ENCODE results near the gene HNRNPF.
"Not testable (repeated sequence)": the region's sequence is repeated elsewhere in the genome, so short reads cannot be mapped to it uniquely, and the experiment has no call there.

HNRNPF gene

DNA sequence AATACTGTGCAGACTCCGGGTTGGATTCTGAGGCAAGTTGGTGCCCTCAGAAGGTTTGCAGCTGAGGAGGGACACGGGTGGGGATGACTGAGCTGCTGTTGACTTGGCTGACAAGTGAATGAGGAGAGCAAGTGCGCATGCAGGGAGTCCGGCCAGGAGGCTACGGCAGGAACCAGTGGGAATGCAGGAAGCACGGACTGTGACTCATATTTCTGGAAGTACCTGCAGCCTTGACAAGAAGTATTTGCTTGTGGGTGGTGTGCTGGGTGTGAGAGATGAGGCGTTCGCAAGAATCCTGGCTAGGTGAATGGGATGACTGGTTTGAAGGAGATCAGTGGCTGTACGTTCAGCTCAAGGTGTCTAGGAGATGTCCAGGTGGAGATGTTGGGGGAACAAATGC lies 68.4 kb downstream of the HNRNPF start:
- no peak overlapping the region for H3K4me3 ChIP-seq (ENCODE audit: low read depth, low read length)
- TF ChIP-seq, protein P1, sequence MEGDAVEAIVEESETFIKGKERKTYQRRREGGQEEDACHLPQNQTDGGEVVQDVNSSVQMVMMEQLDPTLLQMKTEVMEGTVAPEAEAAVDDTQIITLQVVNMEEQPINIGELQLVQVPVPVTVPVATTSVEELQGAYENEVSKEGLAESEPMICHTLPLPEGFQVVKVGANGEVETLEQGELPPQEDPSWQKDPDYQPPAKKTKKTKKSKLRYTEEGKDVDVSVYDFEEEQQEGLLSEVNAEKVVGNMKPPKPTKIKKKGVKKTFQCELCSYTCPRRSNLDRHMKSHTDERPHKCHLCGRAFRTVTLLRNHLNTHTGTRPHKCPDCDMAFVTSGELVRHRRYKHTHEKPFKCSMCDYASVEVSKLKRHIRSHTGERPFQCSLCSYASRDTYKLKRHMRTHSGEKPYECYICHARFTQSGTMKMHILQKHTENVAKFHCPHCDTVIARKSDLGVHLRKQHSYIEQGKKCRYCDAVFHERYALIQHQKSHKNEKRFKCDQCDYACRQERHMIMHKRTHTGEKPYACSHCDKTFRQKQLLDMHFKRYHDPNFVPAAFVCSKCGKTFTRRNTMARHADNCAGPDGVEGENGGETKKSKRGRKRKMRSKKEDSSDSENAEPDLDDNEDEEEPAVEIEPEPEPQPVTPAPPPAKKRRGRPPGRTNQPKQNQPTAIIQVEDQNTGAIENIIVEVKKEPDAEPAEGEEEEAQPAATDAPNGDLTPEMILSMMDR (IDR thresholded peaks at IDR 0.05; ENCODE audit: low read depth, low read length), result no peak

DNA sequence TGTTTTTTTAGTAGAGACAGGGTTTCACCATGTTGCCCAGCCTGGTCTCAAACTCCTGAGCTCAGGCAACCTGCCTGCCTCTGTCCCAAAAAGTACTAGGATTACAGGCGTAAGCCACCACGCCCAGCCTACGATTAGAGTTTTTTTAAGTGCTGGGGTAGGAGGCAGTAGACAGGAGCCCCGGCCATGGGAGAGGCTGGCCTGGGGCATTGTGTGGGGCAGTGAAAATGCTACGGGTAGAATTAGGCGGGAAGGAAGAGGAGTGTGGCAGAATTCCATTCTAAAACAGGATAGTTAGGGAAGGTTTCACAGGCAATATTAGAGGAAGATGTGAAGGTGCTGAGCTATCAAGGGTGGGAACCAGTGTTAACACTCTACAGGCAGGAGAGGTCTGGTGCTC lies 68.9 kb downstream of the HNRNPF start:
- TF ChIP-seq, protein P1 (IDR thresholded peaks at IDR 0.05; ENCODE audit: low read depth, low read length), result no peak
- H3K4me3 ChIP-seq (ENCODE audit: low read depth, low read length), result no peak overlapping the region

DNA sequence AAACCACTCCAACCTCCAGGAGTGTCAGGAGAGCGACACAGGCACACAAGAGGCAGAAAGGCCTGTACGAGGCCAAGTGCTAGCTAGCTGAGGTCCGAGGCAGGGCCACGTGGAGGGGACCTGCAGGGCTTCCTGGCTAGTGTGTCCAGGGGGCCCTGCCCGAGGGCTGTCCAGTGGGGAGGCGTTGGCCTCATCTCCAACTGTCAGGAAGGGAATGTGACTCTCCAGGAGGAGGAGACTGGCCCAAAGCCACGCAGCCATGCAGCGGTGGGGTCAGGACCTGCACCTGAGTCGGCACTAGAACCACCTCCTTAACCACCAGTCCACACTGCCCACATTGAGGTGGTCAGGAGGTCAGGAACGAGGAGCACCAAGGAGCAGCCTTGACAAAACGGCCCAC lies 69.8 kb downstream of the HNRNPF start:
- no peak overlapping the region for H3K4me3 ChIP-seq (ENCODE audit: low read depth, low read length)
- TF ChIP-seq, protein P1 (IDR thresholded peaks at IDR 0.05; ENCODE audit: low read depth, low read length), result no peak

DNA sequence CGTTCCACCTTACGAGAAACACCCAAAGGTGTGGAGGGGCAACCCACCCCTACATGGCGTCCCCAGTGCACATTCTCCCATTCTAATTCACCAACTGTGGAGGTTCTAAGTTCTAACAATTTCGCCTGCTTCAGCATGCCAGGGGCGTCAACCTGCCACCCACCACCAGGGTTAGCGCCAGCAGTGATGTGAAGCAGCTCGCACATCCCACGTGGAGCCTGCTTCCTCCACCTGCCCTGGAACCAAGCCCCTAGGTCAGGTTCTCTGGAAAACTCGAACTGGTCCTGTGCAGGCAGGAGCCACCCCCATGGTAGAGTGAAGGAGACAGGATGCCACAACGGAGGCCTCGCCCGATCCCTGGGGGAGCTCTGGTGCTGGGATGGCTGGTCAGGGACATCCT lies 70.9 kb downstream of the HNRNPF start:
- TF ChIP-seq, protein P1 (IDR thresholded peaks at IDR 0.05; ENCODE audit: low read depth, low read length), result no peak

DNA sequence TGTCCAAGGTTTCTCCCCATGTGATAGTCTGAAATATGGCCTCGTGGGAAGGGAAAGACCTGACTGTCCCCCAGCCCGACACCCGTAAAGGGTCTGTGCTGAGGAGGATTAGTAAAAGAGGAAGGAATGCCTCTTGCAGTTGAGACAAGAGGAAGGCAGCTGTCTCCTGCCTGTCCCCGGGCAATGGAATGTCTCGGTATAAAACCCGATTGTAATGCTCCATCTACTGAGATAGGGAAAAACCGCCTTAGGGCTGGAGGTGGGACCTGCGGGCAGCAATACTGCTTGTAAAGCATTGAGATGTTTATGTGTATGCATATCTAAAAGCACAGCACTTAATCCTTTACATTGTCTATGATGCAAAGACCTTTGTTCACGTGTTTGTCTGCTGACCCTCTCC lies 71.5 kb downstream of the HNRNPF start:
- not testable (repeated sequence) for H3K4me3 ChIP-seq (ENCODE audit: low read depth, low read length)

More for the DNA sequence above, 70.9 kb downstream of the HNRNPF start:
- no peak overlapping the region for H3K4me3 ChIP-seq (ENCODE audit: low read depth, low read length)

DNA sequence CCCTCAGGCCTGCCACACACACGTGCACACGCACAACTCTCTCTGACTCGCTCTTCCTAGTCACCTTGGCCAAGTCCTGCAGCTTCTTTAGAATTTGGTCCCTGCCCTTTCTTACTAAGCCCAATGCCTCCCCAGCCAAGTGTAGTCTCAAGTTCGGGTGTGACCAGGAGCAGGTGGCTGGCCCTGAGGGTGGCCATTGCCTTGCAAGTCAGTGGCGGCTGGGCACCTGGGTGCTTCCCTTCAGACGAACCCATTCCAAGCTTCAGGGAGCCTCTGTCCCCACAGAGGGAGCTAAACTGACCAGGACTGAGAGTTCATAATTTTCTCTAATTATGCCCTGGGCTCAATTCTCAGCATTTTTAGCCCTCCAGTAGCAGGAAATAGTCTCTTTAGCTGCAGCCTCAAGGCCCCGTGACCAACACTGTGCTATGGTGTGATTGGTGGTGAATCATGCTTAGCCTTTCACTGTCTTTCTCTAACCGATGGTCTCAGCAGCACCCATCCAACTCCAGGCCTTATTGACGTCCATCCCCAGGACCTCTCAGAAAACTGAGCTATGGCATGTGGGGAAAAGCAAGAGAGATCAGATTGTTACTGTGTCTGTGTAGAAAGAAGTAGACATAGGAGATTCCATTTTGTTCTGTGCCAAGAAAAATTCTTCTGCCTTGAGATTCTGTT lies 72.2 kb downstream of the HNRNPF start:
- TF ChIP-seq, protein P1 (IDR thresholded peaks at IDR 0.05; ENCODE audit: low read depth, low read length), result no peak
- no peak overlapping the region for H3K4me3 ChIP-seq (ENCODE audit: low read depth, low read length)

DNA sequence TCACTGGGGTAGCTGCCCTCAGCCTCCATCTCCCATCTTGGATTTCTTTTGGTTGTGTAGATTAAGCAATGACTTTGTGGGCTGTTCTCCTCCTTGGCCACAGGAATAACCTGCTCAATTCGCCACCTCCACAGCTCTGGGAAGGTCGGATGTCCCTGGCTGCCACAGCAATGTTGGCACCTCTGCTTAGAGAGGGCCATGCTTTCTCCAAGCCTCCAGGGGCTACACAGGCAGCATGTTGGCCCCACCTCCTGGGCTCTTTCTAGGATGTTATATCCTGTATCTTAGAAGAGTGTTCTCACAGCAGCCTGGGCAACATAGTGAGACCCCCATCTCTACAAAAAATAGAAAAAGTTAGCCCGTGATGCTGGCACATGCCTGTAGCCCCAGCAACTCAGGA lies 72.9 kb downstream of the HNRNPF start:
- H3K4me3 ChIP-seq (ENCODE audit: low read depth, low read length), result no peak overlapping the region
- TF ChIP-seq, protein P1 (IDR thresholded peaks at IDR 0.05; ENCODE audit: low read depth, low read length), result no peak

All from WI38 (cell line).